Activated gamma-delta T cell (primary cell): ENCODE measurements around the gene MT1G.
"Not testable (repeated sequence)": the region's sequence is repeated elsewhere in the genome, so short reads cannot be mapped to it uniquely, and the experiment has no call there.

ENCODE experiments used
- DNase-seq: peaks from one replicate; lab custom pipeline; 2025; lab: John Stamatoyannopoulos, UW
- total RNA-seq, 2 donors: gene quantifications; one replicate each; lab custom pipeline; 2026; lab: John Stamatoyannopoulos, UW

MT1G gene
- total RNA-seq, result 0 reads per million in 2 donors

DNA sequence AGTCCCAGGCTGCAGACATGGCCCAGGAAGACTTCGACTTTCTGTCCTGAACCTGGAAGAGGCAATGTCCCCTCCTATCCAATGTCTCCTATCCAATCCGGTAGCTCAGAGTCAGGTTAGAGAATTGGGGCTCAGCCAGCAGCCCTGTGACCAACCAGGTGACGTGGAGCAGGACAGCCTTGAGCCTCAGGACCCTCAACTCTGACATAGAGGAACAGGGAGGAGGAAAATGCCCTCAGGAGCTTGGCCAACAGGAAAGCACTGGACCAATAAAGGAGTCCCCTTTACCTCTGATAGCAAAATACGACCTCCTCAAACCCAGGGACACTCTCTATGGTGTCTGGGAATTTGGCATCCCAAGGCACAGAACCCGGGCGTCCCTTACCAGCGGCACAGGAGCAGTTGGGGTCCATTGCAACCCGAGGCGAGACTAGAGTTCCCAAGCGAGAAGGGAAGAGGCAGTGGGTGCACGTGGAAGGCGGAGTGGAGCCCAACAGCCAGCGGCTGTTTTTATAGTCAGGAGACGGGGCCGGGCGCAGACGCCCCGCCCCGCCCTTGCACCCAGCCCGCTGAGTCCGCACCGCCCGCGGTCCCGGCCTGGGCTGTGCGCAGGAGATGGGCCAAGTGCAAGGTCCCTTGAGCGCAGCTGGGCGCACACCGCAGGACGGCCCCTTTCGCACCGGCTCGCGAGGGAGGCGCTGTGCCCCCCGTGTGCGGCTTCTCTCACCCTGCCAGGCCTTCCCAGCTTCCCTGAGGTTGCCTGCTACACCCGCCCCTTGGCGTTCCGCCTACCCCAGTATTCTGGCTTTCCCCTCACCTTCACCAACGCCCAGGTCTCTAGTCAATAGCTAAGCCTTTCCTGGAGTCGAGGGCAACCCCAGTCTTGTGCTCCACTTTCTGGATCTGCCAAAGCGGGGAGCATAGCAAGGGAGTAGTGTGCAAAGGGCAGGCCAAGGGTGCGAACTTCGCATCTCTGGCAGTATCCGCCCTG lies at the start of gene MT1G:
TSS of gene MT1G (minus strand) at position 485 of the 991 bp plus-strand sequence. CDS start at position 413, 72 bp downstream.
- DNase-seq, result no peak

- not testable (repeated sequence) for DNase-seq
These were observed 49.7 kb upstream of the MT1G start for GRCh38 chr16:56717532-56717931.

GRCh38 chr16:56716761-56717160 lies 48.9 kb upstream of the MT1G start:
- DNase-seq, result no peak

GRCh38 chr16:56715126-56715525 lies 47.3 kb upstream of the MT1G start:
- no peak for DNase-seq

GRCh38 chr16:56713794-56714193 lies 45.9 kb upstream of the MT1G start:
- DNase-seq, result no peak

GRCh38 chr16:56711862-56712261 lies 44.0 kb upstream of the MT1G start:
- DNase-seq, result no peak

GRCh38 chr16:56710181-56710737 lies 42.4 kb upstream of the MT1G start:
- DNase-seq, result no peak

DNA sequence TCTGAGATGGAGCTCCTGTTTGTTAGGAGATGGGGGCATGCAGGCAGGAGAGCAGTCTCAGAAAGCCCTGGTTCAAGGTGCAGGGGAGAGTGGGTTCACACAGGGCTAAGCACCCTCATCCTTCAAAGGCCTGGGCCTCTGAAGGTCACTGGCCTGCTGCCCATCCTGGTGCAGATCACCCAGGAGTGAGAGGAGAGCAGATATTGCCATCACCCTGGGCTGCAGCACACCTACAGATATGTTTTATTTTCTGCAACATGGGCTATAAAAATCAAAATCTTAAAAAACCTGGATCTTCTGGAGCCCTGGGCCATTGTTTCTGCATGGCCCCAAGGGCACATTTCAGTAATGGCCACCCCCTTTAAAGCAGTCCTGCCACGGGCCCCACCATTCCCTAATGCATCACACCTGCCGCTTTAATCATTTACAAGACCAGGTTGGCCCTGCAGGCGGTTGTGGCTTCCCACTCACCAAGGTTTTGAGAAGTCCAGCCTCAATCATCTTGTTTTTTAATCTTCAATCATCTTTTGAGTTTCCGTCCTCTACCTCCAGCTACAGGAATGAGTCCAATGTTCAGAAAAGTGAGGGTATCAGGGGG lies 41.7 kb upstream of the MT1G start:
- no peak for DNase-seq

GRCh38 chr16:56708525-56709442 lies 40.9 kb upstream of the MT1G start:
- DNase-seq, result no peak

GRCh38 chr16:56702836-56703235 lies 35.0 kb upstream of the MT1G start:
- DNase-seq, result no peak

DNA sequence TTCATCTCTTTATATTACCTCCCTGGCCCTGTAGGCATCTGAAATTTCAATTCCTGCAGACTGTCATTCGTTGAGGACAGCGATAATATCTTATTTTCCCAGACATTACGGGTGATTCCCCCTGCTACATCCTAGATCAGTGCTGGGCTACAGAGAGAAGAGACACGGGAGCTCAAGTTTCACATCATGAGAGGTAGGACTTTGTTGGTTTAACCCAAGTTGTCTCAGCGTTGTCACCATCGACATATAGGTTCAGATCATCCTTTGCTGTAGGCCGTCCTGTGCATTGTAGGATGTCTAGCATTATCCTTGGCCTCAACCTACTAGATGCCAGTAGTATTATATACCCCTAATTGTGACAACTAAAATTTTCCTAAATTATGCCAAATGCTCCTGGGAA lies 33.7 kb upstream of the MT1G start:
- DNase-seq, result no peak

- DNase-seq, result no peak
These were observed 32.8 kb upstream of the MT1G start for GRCh38 chr16:56700631-56701030.

GRCh38 chr16:56700195-56700594 lies 32.3 kb upstream of the MT1G start:
- DNase-seq, result no peak

- no peak for DNase-seq
These were observed 29.7 kb upstream of the MT1G start for GRCh38 chr16:56697456-56698155.

- DNase-seq, result no peak
These were observed 27.4 kb upstream of the MT1G start for GRCh38 chr16:56695246-56695645.

DNA sequence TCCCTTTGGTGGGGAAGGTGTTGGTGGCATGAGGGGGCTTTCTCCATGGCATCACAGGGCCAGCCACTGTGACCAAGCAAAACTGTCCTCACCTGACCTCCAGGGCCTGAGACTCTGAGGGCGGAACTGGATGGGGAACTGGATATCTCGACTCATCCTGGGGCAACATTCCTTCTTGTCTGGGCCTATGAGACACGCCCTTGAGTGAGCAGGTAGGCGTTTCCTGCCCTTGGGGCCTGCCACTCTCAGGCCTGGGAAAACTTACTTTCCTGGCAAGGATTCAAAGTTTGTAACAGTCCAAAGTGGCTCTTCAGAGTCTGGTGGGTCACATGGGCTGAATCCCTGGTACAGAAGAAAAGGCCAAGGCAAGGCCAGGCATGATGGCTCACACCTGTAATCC lies 24.0 kb upstream of the MT1G start:
- no peak for DNase-seq

- no peak for DNase-seq
These were observed 22.7 kb upstream of the MT1G start for GRCh38 chr16:56690420-56691122.

GRCh38 chr16:56689171-56689570 lies 21.3 kb upstream of the MT1G start:
- DNase-seq, result no peak

- no peak for DNase-seq
These were observed 20.9 kb upstream of the MT1G start for GRCh38 chr16:56688762-56689161.

GRCh38 chr16:56686758-56687157 lies 18.9 kb upstream of the MT1G start:
- no peak for DNase-seq
